Myocyte (in vitro differentiated cells): ENCODE data around the gene CDK5. TPM values are rescaled to one million over a fixed set of nuclear protein-coding genes. Genes with fewer than 3 reads are reported as not detected.

ENCODE experiments used
- DNase-seq: peaks from one replicate; pipeline ENCODE4 v3.0.0-alpha.2; 2012; ENCODE audit warnings: low read depth
- total RNA-seq: library from RNA; depleted of rRNA; stranded (reverse); fragments of >200 nt; gene quantifications from 2 replicates; pipeline ENCODE4 v1.2.3, GENCODE V29; 2014

Gene CDK5
- total RNA-seq, 1 donor from 2014 or later, result 34.0 TPM

DNA sequence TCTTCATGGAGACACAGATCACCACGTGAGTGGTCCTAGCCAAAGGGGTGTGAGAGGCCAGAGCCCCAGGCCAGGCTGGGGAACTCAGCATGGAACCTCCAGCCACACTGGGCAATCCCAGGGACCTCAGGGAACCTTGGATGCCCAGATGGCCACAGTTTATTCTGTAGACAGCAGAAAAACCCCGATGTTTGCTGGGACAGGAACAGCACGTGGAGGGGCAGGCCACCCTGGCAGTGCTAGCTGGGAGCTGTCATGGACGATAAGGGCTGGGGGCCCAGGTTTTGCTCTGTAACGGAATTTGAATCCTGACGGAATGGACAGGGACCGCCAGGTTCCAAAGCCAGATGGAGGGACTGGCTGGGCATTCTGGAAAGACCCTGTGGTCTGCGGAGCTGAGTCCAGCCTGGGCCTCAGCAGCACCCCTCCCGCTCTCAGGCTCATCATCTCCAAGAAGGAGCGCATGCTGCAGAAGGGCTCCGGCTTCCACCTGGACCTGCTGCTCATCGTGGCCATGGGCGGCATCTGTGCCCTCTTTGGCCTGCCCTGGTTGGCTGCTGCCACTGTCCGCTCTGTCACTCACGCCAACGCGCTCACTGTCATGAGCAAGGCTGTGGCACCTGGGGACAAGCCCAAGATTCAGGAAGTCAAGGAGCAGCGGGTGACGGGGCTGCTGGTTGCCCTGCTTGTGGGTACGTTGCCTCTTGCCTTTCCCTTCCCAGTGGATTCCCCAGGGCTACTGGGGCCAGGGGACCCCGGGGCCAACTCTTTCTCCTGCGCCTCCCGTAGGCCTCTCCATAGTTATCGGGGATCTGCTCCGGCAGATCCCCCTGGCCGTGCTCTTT, 17.3 kb upstream of the CDK5 start:
- DNase-seq, result no peak

DNA sequence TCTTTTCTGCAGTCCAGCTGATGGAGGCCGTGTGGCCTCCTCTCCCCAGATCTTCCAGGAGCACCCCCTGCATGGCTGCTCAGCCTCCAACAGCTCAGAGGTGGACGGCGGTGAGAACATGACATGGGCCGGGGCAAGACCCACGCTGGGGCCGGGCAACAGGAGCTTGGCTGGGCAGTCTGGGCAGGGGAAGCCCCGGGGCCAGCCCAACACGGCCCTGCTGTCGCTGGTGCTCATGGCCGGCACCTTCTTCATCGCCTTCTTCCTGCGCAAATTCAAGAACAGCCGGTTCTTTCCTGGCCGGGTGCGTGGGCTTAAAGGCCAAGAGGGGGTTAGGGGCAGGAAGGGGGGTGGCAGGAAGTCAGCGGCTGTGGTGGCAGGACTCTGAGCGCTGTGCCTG, 16.3 kb upstream of the CDK5 start:
- no peak for DNase-seq

DNA sequence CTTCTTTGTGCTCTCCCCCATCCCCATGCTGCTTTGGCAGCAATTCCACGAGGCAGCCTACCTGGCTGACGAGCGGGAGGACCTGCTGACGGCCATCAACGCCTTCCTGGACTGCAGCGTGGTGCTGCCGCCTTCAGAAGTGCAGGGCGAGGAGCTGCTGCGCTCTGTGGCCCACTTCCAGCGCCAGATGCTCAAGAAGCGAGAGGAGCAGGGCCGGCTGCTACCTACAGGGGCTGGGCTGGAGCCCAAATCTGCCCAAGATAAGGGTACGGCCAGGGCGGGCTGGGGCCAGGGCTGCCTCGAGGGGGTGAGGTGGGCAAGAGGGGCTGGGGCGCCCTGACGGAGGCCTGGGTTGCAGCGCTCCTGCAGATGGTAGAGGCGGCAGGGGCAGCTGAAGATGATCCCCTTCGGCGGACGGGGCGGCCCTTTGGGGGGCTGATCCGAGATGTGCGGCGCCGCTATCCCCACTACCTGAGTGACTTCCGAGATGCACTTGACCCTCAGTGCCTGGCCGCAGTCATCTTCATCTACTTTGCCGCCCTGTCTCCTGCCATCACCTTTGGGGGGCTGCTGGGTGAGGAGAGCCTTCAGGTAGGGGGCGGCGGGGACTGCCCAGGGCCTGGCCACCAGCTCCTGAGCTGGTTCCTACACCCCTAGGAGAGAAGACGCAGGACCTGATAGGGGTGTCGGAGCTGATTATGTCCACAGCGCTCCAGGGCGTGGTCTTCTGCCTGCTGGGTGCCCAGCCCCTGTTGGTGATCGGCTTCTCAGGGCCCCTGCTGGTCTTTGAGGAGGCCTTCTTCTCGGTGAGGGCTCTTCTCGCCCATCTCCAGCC, 13.6 kb upstream of the CDK5 start:
- no peak for DNase-seq

DNA sequence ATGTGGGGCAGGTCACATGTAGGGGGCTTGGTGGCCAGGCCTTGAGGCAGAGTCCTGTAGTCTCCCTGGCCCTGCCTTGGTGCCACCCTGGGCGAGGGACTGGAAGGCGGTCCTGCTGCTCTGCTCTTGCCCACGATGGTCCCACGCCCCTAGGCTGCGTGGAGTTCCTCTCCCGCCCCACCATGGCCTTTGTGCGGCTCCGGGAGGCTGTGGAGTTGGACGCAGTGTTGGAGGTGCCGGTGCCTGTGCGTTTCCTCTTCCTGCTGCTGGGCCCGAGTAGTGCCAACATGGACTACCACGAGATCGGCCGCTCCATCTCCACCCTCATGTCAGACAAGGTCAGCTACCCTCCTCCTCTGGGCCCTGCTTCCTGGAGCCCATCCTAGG, 12.9 kb upstream of the CDK5 start:
- no peak for DNase-seq

DNA sequence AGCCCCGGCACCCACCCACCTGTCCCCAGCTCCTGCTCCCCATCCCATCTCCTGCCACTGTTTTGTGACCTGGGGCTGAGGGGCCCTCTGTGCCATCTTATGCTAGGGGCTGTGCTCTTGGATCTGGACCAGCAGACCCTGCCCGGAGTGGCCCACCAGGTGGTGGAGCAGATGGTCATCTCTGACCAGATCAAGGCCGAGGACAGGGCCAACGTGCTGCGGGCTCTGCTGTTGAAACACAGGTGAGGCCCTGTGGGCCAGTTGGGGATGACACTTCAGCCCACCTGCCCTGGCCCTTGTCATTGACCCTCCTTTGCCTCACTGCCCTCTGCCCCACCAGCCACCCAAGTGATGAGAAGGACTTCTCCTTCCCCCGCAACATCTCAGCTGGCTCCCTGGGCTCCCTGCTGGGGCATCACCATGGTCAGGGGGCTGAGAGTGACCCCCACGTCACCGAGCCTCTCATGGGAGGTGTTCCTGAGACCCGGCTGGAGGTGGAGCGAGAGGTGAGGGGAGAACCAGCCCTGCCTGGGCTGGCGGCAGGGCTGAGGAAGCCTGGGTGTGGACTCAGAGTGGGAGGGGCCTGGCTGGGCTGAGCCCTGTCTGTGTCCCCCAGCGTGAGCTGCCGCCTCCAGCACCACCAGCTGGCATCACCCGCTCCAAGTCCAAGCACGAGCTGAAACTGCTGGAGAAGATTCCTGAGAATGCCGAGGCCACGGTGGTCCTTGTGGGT, 12.3 kb upstream of the CDK5 start:
- no peak for DNase-seq

DNA sequence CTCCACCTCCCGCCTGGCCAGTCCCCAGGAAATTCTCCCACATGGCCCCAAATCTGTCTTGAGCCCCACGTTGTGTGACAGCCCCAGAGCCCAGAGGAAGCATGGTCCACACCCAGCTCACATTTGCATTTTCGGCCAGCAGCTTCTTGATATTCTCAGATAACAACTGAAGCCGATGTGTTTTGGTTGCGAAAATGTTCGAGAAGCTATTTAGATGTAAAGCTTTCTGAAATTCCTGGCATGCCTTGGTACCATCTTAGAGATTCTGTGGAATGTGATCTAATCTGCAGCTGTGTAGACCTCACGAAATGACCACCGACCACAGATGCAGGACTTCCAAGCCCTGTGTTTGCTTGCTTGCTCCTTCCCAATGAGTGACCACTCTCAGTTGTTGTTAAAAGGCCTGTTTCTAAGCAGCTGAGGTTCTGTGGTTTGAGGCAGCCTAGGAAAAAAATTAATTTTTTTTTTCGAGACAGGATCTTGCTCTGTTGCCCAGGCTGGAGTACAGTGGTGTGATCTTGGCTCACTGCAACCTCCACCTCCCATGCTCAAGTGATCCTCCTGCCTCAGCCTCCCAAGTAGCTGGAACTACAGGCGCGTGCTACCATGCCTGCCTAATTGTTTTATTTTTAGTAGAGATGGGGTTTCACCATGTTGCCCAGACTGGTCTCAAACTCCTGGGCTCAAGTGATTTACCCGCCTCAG, 10.5 kb upstream of the CDK5 start:
- DNase-seq, result peak; percentile 99

DNA sequence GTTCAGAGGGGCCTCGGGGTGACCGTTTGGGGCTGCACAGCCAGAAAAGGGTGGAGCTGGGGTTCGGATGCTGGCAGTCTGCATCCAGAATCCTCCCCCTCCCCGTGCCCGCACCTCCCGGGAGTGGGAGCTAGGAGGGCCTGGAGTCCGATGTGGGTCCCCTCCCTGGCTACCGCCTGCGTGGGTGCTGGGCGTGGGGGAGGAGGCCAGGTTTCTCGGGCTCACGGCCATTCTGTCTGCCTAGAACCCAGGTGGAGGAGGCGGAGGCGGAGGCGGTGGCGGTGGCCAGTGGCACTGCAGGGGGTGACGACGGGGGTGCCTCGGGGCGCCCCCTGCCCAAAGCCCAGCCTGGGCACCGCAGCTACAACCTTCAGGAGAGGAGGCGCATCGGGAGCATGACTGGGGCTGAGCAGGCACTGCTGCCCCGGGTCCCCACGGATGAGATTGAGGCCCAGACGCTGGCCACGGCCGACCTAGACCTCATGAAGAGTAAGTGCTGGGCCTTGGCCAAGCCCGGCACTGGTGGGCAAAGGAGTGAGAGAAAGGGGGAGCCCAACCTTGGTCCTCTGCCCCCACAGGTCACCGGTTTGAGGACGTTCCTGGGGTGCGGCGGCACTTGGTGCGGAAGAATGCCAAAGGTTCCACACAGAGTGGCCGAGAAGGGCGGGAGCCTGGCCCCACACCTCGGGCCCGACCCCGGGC, 8.7 kb upstream of the CDK5 start:
- DNase-seq, result no peak

DNA sequence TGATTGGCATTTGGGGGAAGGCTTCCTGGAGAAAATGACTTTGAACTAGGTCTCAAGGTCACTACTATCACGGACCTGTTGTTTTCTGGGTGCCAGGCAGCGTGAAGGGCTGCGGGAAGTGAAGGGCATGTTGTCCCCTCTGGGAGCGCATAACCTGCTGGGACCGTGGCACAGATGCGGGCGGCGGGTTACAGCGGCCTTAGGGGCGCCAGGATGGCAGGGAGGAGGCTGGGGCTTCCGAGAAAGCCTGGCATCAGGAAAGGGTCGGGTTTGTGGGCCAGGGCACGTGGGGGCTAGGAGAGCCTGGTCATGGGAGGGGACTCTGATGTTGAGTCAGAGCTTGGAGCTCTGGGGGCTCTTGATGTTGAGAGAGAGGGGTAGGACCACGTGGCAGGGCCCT, 7.8 kb upstream of the CDK5 start:
- no peak for DNase-seq

DNA sequence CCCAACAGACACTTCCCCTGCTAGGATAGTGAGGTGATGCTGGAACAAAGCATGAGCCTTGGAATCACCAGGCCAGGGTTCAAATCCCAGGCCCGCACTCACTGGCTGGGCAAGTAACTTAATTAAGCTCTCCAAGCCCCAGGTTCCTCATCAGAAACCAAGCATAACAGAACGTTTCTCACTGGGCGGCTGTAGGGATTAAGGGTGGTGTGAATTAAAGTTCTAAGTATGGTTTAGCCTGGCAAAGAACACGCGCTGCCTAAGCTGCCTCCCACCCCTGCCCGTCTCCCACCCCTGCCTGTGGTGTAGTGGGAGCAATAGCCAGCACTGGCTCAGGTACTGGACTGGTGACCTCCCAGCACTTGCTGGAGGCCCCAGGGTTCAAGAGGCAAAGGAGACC, 7.3 kb upstream of the CDK5 start:
- DNase-seq, result no peak

DNA sequence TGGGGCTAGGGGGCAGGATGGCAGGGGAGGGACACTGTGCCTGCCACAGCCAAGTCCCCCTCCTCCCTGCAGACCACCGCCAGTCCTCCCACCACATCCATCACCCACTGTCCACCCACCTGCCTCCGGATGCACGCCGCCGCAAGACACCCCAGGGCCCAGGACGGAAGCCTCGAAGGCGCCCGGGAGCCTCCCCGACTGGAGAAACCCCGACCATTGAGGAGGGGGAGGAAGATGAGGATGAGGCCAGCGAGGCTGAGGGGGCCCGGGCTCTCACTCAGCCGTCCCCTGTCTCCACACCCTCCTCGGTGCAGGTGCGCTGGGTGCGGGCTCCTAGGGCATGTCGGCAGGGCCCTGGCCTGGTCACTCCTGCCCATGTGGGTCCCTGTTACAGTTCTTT, 6.8 kb upstream of the CDK5 start:
- DNase-seq, result no peak

DNA sequence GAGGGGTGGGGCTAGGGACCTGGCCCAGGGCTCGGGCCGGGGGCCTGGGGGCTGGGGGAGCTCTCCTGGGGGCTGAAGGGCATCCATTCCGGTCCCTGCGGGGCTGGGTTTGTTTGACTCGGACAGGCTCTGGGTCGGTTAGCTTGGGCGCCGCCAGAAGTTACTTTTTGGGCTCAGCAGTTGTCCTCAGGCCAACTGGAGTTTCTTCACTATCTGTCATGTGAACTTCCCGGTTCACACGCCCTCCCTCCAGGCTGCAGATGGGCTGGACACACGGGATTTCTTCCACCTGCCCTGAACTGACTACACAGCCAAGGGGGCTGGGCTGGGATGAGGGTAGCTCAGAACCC, 5.5 kb upstream of the CDK5 start:
- peak; percentile 96 for DNase-seq

DNA sequence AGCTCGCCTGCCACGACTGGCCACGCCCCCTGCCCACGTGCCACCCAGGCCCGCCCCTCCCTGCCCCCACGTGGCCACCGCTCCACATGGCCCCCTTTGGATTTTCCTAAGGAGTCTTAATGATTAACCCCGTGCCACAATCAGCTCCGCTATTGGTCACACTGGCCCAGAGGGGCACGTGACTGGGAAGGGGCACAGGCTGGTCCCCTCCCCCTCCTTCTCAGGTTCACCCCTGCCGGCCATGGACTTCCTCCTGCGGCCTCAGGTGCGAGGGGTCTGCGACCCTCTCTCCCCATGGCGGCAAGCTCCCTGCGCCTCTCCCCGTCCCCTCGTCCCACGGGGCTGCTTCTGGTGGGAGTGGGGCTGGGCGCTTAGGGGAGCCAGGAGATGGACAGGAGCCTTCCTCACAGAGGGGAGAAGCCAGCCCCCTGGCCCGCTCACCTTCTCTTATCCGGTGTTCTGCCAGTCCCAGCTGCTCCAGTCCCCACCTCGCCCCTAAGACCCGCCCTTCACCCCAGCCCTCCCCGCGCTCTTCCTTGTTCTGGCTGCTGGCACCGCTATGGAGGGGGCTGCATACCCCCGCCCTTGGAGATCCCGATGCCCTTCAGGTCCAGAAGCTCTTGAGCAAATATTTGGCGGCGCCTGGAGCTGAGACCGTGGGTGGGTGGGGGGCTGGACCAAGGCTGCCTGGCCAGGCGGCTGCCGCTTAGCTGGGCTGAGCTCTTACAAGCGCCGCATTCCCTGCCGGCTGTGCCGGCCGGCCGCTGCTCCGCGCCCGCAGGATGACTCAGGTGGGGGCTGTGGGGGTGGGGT, 4.9 kb upstream of the CDK5 start:
- DNase-seq, result peak; percentile 89

DNA sequence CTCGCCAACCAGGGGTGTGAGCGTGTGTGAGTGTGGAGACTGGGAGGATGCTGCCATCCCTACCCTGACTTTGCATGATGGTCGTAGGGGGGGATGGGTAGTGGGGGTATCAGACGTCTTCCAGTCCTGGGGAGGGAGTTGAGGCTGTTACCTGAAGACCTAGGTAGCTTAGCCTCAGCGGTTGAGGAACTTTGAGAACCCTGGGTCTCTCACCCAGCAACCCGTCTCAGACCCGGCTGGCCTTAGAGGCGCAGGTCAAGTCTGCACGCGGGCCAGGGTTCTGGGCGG, 4.4 kb upstream of the CDK5 start:
- no peak for DNase-seq

DNA sequence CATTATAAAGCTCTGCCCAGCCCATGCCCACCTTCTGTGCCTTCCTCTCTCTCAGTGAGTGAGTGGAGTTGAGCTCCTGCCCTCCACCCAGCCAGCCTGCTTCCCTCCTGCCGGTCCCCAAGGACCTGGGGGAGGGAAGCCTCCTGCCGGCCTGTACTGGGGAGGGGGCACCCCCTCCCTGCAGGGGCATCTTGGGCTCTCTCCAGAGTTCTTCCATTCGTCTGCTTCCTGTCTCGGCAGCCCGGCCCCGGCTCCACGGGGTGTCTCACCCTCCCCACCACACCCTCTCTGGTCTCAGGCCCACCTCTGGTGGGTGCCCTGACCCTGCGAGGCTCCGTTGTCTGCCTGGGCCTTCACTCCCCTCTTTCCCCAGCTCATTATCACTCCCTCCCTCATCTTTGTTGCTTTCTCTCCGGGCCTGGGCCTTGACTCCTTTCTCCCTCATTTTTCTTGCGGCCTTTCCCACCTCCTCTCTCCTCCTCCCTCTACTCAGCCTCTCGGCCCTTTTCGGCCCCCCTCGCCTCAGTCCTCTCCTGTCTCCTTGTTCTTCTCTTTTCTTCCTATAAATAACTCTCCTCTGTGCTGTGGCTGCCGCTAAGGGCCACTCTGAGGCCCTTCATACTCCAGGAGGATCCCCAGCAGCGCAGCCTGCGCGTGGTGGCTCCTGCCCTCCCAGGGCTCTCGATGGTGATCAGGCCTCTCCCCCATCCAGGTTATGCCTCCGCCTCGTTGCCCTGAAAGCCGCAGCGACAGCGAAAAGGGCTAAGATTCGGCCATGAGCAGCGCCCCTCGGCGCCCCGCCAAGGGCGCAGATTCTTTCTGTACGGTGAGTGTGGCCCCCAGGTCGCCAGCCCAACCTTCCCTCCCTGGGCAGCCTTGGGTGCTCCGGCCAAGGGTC, 3.8 kb upstream of the CDK5 start:
- no peak for DNase-seq

DNA sequence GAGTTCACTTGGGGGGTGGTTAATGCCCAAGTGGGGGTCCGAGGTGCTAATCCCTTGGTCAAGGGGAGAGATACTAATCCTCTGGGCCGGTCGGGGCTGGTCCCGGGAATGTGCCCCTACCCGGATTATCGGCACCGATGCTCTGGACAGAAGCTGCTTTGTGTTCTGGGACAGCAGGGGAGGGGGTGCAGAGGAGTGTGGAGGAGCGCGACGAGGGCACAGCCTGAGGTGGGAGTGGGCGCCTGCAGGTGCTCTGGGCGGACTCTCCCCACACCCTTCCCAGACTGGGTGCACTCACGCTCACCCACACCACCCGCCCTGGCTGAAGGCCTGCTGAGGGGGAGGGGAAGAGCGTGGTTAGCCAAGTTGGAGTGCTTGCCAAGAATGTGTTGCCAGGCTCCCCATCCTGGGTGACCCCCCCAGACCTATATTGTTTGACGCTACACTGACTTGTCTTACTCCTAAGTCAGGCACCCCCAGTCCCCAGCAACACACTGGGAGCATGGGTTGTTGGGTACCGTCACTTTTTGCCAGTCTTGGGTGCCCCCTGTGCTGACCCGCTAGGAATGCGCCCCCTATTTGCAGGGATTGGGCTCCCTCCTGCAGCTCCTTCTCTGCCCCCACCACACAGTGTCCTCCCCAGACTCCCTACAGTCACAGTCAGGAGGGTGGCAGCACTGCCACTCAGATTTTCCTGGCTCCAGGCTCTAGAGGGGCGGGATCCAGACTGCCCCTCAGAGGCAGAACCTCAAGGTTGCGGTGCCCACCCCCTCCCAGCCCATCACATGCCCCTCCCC, 2.9 kb upstream of the CDK5 start:
- peak; percentile 95 for DNase-seq

DNA sequence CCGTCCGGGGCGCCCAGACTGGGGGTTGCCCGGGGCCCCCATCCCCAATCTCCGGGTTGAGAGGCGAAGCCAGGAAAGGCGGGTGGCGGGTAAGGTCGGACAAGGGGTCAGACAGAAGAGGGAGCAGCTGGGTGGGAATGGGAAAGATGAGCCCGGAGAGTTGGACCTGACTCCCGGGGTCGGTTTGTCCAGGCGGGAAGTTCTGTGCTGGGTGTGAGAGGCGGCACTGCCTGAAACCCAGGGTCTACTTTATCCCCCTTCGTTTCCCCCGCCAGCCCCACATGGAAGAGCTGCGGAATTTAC, 2.4 kb upstream of the CDK5 start:
- DNase-seq, result no peak

DNA sequence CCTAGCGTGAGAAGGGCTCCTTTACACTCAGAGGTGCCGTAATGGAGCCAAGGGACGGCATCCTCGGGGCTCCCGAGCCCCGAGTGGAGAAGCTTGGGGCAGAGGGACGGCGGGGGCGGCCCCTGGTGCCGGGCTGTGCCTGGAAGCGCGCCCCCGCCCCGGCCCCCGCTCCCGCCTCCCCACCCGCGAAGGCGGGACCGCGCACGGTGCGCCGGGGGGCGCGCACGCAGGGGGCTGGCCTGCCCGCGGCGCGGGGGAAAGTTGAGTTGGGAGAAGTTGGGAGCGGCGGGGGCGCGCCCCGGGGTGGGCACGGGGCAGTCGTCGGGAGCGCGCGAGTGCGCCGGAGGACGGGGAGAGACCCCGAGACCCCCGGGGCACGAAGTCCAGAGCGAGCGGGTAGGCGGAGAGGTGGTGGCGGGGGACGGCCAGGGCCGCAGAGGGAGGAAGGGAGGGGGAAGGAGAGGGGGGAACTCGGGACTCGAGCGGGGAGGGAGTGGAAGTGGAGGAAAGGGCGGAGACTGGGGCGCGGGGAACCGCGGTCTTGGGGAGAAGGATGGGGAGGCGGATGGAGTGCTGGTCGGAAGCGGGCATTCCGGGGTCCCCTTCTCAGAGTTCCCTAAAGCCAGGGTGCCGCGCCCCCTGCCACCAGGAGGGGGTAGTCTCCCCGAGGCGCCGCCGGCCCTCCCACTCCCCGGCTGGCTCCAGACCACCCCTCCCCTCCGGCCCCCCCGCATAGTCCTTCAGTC, 1.8 kb upstream of the CDK5 start, which contains the start of gene SLC4A2:
SLC4A2 (plus strand) TSS at position 223 of the 746 bp plus-strand sequence. CDS start 2,399 bp downstream, outside the sequence.
- DNase-seq, result peak; percentile 92
